ENCODE results near the gene ZNF575. TPM values are rescaled to one million over a fixed set of nuclear protein-coding genes. Genes with fewer than 3 reads are reported as not detected.

Gene ZNF575
- total RNA-seq, 4 donors from 2014 or later = 0.21 to 2.8 TPM; not detected in 2

GRCh38 chr19:43575955-43576878, 43.2 kb downstream of the ZNF575 start:
- intact Hi-C loops (cut with DNase I; ENCODE audit: low total_unique reads) = loop anchor here (5.0 kb wide), 1 partner anchor 91 kb away; no protein-coding TSS in a partner anchor

GRCh38 chr19:43578787-43579186, 45.8 kb downstream of the ZNF575 start:
- DNase-seq = no peak
- intact Hi-C loops (cut with DNase I; ENCODE audit: low total_unique reads) = loop anchor here (5.0 kb wide), 1 partner anchor 89 kb away; no protein-coding TSS in a partner anchor
- Histone ChIP-seq H3K36me3 (no peaks in the 10 kb centered on the region), H3K27me3 (no peaks in the 10 kb centered on the region), H3K27ac (no peak overlapping the region), H3K4me3 (no peak overlapping the region), H3K4me1 (peaks cover 5 to 13% of the 10 kb centered on the region in 2 donors), H3K9me3 (no peaks in the 10 kb centered on the region)
- TF ChIP-seq POLR2A (IDR thresholded peaks at IDR 0.05) = no peak
- TF ChIP-seq CTCF (IDR thresholded peaks at IDR 0.05) = no peak

More at GRCh38 chr19:43575955-43576878, 43.2 kb downstream of the ZNF575 start:
- DNase-seq = no peak
- no peak for TF ChIP-seq CTCF (IDR thresholded peaks at IDR 0.05)
- H3K36me3 ChIP-seq = no peaks in the 10 kb centered on the region
- H3K4me3 ChIP-seq = peak overlapping the region; percentile 79 to 95
- no peaks in the 10 kb centered on the region for H3K9me3 ChIP-seq
- peaks cover 0 to 8% of the 10 kb centered on the region in 2 donors for H3K4me1 ChIP-seq
- peak overlapping the region; percentile 79 to 85 for H3K27ac ChIP-seq
- no peaks in the 10 kb centered on the region for H3K27me3 ChIP-seq

GRCh38 chr19:43581467-43581866, 48.5 kb downstream of the ZNF575 start:
- no peaks in the 10 kb centered on the region for H3K36me3 ChIP-seq
- no peaks in the 10 kb centered on the region for H3K9me3 ChIP-seq
- no peak for DNase-seq
- no peak for TF ChIP-seq POLR2A (IDR thresholded peaks at IDR 0.05)
- TF ChIP-seq CTCF (IDR thresholded peaks at IDR 0.05) = no peak
- H3K27ac ChIP-seq = peak overlapping the region; percentile 80 to 84
- no peaks in the 10 kb centered on the region for H3K27me3 ChIP-seq
- peaks cover 5 to 8% of the 10 kb centered on the region in 2 donors for H3K4me1 ChIP-seq
- H3K4me3 ChIP-seq = peak overlapping the region in 1 of 2 donors; percentile 52
- intact Hi-C loops (cut with DNase I; ENCODE audit: low total_unique reads) = no loop called here

GRCh38 chr19:43582495-43582894, 49.5 kb downstream of the ZNF575 start:
- no peak for DNase-seq
- H3K27me3 ChIP-seq = no peaks in the 10 kb centered on the region
- no peak overlapping the region for H3K27ac ChIP-seq
- H3K4me1 ChIP-seq = peaks cover 5 to 8% of the 10 kb centered on the region in 2 donors
- H3K36me3 ChIP-seq = no peaks in the 10 kb centered on the region
- no peak overlapping the region for H3K4me3 ChIP-seq
- TF ChIP-seq CTCF (IDR thresholded peaks at IDR 0.05) = no peak
- no peak for TF ChIP-seq POLR2A (IDR thresholded peaks at IDR 0.05)
- H3K9me3 ChIP-seq = no peaks in the 10 kb centered on the region
- intact Hi-C loops (cut with DNase I; ENCODE audit: low total_unique reads) = no loop called here

- Histone ChIP-seq H3K4me1 (peaks cover 5 to 8% of the 10 kb centered on the region in 2 donors), H3K9me3 (no peaks in the 10 kb centered on the region), H3K27ac (no peak overlapping the region), H3K27me3 (no peaks in the 10 kb centered on the region), H3K36me3 (no peaks in the 10 kb centered on the region), H3K4me3 (no peak overlapping the region)
- intact Hi-C loops (cut with DNase I; ENCODE audit: low total_unique reads) = no loop called here
- no peak for TF ChIP-seq POLR2A (IDR thresholded peaks at IDR 0.05)
- TF ChIP-seq CTCF (IDR thresholded peaks at IDR 0.05) = no peak
- DNase-seq = no peak
Observed at GRCh38 chr19:43584484-43584883, 51.5 kb downstream of the ZNF575 start.

All from uterus (tissue), 4 donors.